GM12878 (cell line): ENCODE measurements around the gene TSSK3. TPM values are rescaled to one million over a fixed set of nuclear protein-coding genes. Genes with fewer than 3 reads are reported as not detected.

ENCODE experiments used
- ATAC-seq: fragments of 200-7000 bp; cut with Tn5 transposase; 3 replicates; pipeline ENCODE4 v1.9.1; 2020; ENCODE audit warnings: mild to moderate bottlenecking, moderate library complexity
- BruUV-seq: library from RNA; stranded (reverse); fragments of 400-500 nt; replicated peaks from 2 replicates; lab custom pipeline; 2021; lab: Mats Ljungman, UMichigan
- CTCF ChIA-PET: fragments of 300-600 bp; sonication (Branson Sonifier 250); formaldehyde crosslinking; extraction: SDS; loops from one replicate; lab custom pipeline; 2021; ENCODE audit warnings: inconsistent platforms; lab: Yijun Ruan, JAX
- POLR2A ChIA-PET: fragments of 350-600 bp; formaldehyde crosslinking; extraction: SDS; loops from one replicate; lab custom pipeline; 2021; ENCODE audit warnings: inconsistent platforms; lab: Charles Lee
- RAD21 ChIA-PET: fragments of 300-600 bp; sonication (Branson Sonifier 250); formaldehyde crosslinking; loops from one replicate; lab custom pipeline; 2023; ENCODE audit warnings: antibody characterized with exemption; ENCODE audit not compliant: unreplicated experiment; lab: Charles Lee
- SMC1A ChIA-PET: fragments of 300-600 bp; sonication (Branson Sonifier 250); formaldehyde crosslinking; loops from one replicate; lab custom pipeline; 2023; ENCODE audit not compliant: unreplicated experiment, uncharacterized antibody; lab: Charles Lee
- DNase-seq: peaks from one replicate; pipeline ENCODE4 v3.0.0-alpha.2; 2011; ENCODE audit warnings: low read depth, low spot score
- FAIRE-seq: peaks from 3 replicates; lab custom pipeline; 2011; peaks lifted over from hg19 to GRCh38; lab: Jason Lieb, UNC
- H2AFZ ChIP-seq: 2 replicates; pipeline ENCODE4 v1.6.0; 2011; ENCODE audit warnings: low read depth, low read length, control low read depth; ENCODE audit not compliant: control insufficient read depth
- H3K27ac ChIP-seq: 2 replicates; pipeline ENCODE4 v1.5.1; 2011; ENCODE audit warnings: control low read depth; ENCODE audit not compliant: control insufficient read depth, insufficient read depth
- H3K27me3 ChIP-seq, 2 experiments: replicated peaks in 1 of 2; 2 replicates each; pipeline versions ENCODE4 v1.6.0 to v1.6.1; 2011; ENCODE audit warnings: low read length in 1 of 2; ENCODE audit not compliant: control insufficient read depth in 2 of 2, insufficient read depth in 2 of 2
- H3K36me3 ChIP-seq, 2 experiments: 2 replicates each; pipeline ENCODE4 v1.5.1; 2011; ENCODE audit warnings: low read length in 1 of 2; ENCODE audit not compliant: control insufficient read depth in 2 of 2, insufficient read depth in 2 of 2
- H3K4me1 ChIP-seq: 2 replicates; pipeline ENCODE4 v1.6.1; 2011; ENCODE audit warnings: mild to moderate bottlenecking, low read length, moderate library complexity, mixed read lengths; ENCODE audit not compliant: control insufficient read depth, insufficient read depth
- H3K4me2 ChIP-seq: 2 replicates; pipeline ENCODE4 v1.6.0; 2011; ENCODE audit warnings: control low read depth; ENCODE audit not compliant: control insufficient read depth, insufficient read depth
- H3K4me3 ChIP-seq: fragments of 200-600 bp; sonication (generic); 2 replicates; pipeline ENCODE4 v1.5.1; 2016
- H3K79me2 ChIP-seq: 2 replicates; pipeline ENCODE4 v1.6.0; 2011; ENCODE audit warnings: low read length; ENCODE audit not compliant: control insufficient read depth, insufficient read depth
- H3K9ac ChIP-seq: 2 replicates; pipeline ENCODE4 v1.8.0; 2011; ENCODE audit warnings: low read length, control low read depth, mixed read lengths; ENCODE audit not compliant: control insufficient read depth, insufficient read depth
- H3K9me3 ChIP-seq: replicated peaks from 3 replicates; pipeline ENCODE4 v1.5.1; 2011; ENCODE audit warnings: mild to moderate bottlenecking, low read length; ENCODE audit not compliant: control insufficient read depth, insufficient read depth
- H4K20me1 ChIP-seq: 2 replicates; pipeline ENCODE4 v1.6.0; 2011; ENCODE audit not compliant: control insufficient read depth, insufficient read depth
- BACH1 ChIP-seq: fragments of 450-650 bp; IDR thresholded peaks from 2 replicates; pipeline ENCODE4 v1.6.1; 2017; ENCODE audit warnings: mild to moderate bottlenecking, borderline replicate concordance
- CBX3 ChIP-seq: fragments of 200-600 bp; sonication (generic); IDR thresholded peaks from 2 replicates; pipeline ENCODE4 v1.6.1; 2016; ENCODE audit warnings: low read depth, borderline replicate concordance
- CHD1 ChIP-seq: IDR thresholded peaks from 2 replicates; pipeline ENCODE4 v1.6.1; 2012; ENCODE audit warnings: low read depth, low read length, improper control_type of control experiment
- ESRRA ChIP-seq: IDR thresholded peaks from 2 replicates; pipeline ENCODE4 v1.6.1; 2012; ENCODE audit warnings: mild to moderate bottlenecking, low read length, improper control_type of control experiment
- FOS ChIP-seq: IDR thresholded peaks from 3 replicates; pipeline ENCODE4 v1.6.1; 2011; ENCODE audit warnings: borderline replicate concordance; ENCODE audit not compliant: insufficient read length; ENCODE audit errors: extremely low read depth
- MTA2 ChIP-seq: fragments of 450-650 bp; IDR thresholded peaks from 2 replicates; pipeline ENCODE4 v1.6.1; 2016; ENCODE audit warnings: low read depth, mild to moderate bottlenecking, moderate library complexity
- NFYB ChIP-seq: IDR thresholded peaks from 2 replicates; pipeline ENCODE4 v1.6.1; 2011; ENCODE audit warnings: low read depth, mild to moderate bottlenecking, low read length, improper control_type of control experiment, moderate library complexity; ENCODE audit not compliant: insufficient read depth
- NRF1 ChIP-seq: conservative IDR thresholded peaks from 2 replicates; pipeline ENCODE4 v1.6.1; 2011; ENCODE audit warnings: mild to moderate bottlenecking, low read depth, low read length, improper control_type of control experiment
- POLR2A ChIP-seq: IDR thresholded peaks from 2 replicates; pipeline ENCODE4 v1.6.1; 2011; ENCODE audit warnings: low read depth, mild to moderate bottlenecking, low read length
- POU2F2 ChIP-seq: IDR thresholded peaks from 3 replicates; pipeline ENCODE4 v1.6.1; 2011; ENCODE audit warnings: low read depth, mild to moderate bottlenecking, low read length, borderline replicate concordance
- STAT1 ChIP-seq: fragments of 450-650 bp; conservative IDR thresholded peaks from 2 replicates; pipeline ENCODE4 v1.6.1; 2014; ENCODE audit warnings: antibody characterized with exemption, mild to moderate bottlenecking
- ZNF217 ChIP-seq: fragments of 450-650 bp; IDR thresholded peaks from 2 replicates; pipeline ENCODE4 v1.6.1; 2017; ENCODE audit warnings: antibody characterized with exemption, mild to moderate bottlenecking
- ZNF622 ChIP-seq: fragments of 450-650 bp; IDR thresholded peaks from 2 replicates; pipeline ENCODE4 v1.6.1; 2017; ENCODE audit warnings: mild to moderate bottlenecking, inconsistent platforms
- WGBS: methylation state at CpG from one replicate; pipeline ENCODE4 v1.1.6; 2016; ENCODE audit warnings: low lambda C conversion rate; ENCODE audit not compliant: insufficient replicate concordance, insufficient coverage; ENCODE audit errors: missing lambda C conversion rate; 5-methylcytosine and 5-hydroxymethylcytosine counted together
- in situ Hi-C: fragments of 300-500 bp; cut with MboI; formaldehyde crosslinking; loops from 9 replicates; pipeline ENCODE4 v1.14.3; 2018; ENCODE audit warnings: mixed read lengths
- intact Hi-C: fragments of 100-400 bp; cut with micrococcal nuclease; formaldehyde crosslinking; loops from one replicate; pipeline ENCODE4 v1.14.2; 2022; ENCODE audit not compliant: unreplicated experiment
- polyA plus RNA-seq, 11 experiments: library from polyadenylated mRNA; depleted of rRNA in 4 of 11; unstranded in 6 of 11; stranded (reverse) in 5 of 11; fragments of >200 nt; fragmentation: Nextera tagmentation in 4 of 11; fragmentation: Illumina TruSeq in 1 of 11; extraction: Ambion mirVana in 4 of 11; extraction: Trizol in 1 of 11; gene quantifications; 1 replicate in 1 of 11; 2 replicates in 10 of 11; pipeline versions ENCODE4 v1.2.1 to v1.2.3, GENCODE V29; 2011 to 2016; ENCODE audit warnings: inconsistent platforms in 2 of 11, missing spikeins in 2 of 11, low read depth in 1 of 11
- total RNA-seq, 4 experiments: library from RNA; depleted of rRNA in 3 of 4; stranded (reverse); fragments of >200 nt in 3 of 4; fragmentation: Illumina TruSeq in 1 of 4; extraction: Trizol in 1 of 4; gene quantifications; 2 replicates each; pipeline versions ENCODE4 v1.2.1 to v1.2.3, GENCODE V29; 2013 to 2021

The TSSK3 gene
- total and polyA plus RNA-seq, 10 of the 15 experiments (the other 5 are each of a cell fraction or from before 2014, with no cell fraction given): 0.42 to 0.82 (median 0.60) TPM

GRCh38 chr1:32327204-32327603 lies 35.1 kb upstream of the TSSK3 start:
- Histone ChIP-seq H3K27ac (no peak overlapping the region), H3K79me2 (peaks cover 5% of the 10 kb centered on the region), H3K9me3 (no peaks in the 10 kb centered on the region), H3K9ac (no peak overlapping the region), H3K4me1 (peaks cover 16% of the 10 kb centered on the region)
- SMC1A ChIA-PET: no interaction called here
- no peak for TF ChIP-seq ZNF217
- no peak for TF ChIP-seq CHD1
- no peak for TF ChIP-seq NFYB
- no peak for TF ChIP-seq BACH1
- TF ChIP-seq STAT1: no peak
- TF ChIP-seq POLR2A: peak; percentile 12; the same call in 1 of the 2 replicates
- no peak for TF ChIP-seq FOS
- TF ChIP-seq, all 136 proteins: peak for 1
- Histone ChIP-seq H3K36me3 (peaks cover 40 to 65% of the 10 kb centered on the region in 2 experiments), H3K4me2 (no peak overlapping the region), H2AFZ (no peak overlapping the region), H3K4me3 (no peak overlapping the region), H3K27me3 (no peaks in the 10 kb centered on the region), H4K20me1 (no peaks in the 10 kb centered on the region; the same call in 1 of the 2 replicates)
- ATAC-seq: no peak
- intact Hi-C loops: no loop called here
- 97% methylated on average over 11 of the region's 11 CpGs for WGBS
- no TSS peak for BruUV-seq
- CTCF ChIA-PET: interaction anchor here (1.6 kb wide), 1 partner anchor 10 kb away, joined by 6 read pairs; no protein-coding TSS in a partner anchor
- no peak for FAIRE-seq
- POLR2A ChIA-PET: no interaction called here
- in situ Hi-C loops: no loop called here
- RAD21 ChIA-PET: no interaction called here
- DNase-seq: no peak

- peaks cover 18% of the 10 kb centered on the region for H3K79me2 ChIP-seq
- H3K27me3 ChIP-seq: no peaks in the 10 kb centered on the region
- H2AFZ ChIP-seq: no peak overlapping the region
- H3K9me3 ChIP-seq: no peaks in the 10 kb centered on the region
- TF ChIP-seq MTA2 (no peak), ESRRA (no peak), ZNF622 (no peak), CBX3 (no peak), POU2F2 (no peak), NRF1 (no peak)
- no peak overlapping the region for H3K27ac ChIP-seq
- no TSS peak for BruUV-seq
- intact Hi-C loops: no loop called here
- ATAC-seq: no peak
- in situ Hi-C loops: no loop called here
- H3K4me3 ChIP-seq: no peak overlapping the region
- ChIA-PET RAD21 (interaction anchor here (0.8 to 2.0 kb wide), 2 partner anchors 65 to 114 kb away, joined by 3 to 7 read pairs; partner anchors contain the start of gene BSDC1), SMC1A (no interaction called here), CTCF (interaction anchor here (2.0 to 5.2 kb wide), 3 partner anchors 8 to 114 kb away, joined by 7 to 29 read pairs (median 20); no protein-coding TSS in a partner anchor), POLR2A (no interaction called here)
- no peak overlapping the region for H3K4me2 ChIP-seq
- DNase-seq: no peak
- peaks cover 16% of the 10 kb centered on the region for H3K4me1 ChIP-seq
- peaks cover 46 to 56% of the 10 kb centered on the region in 2 experiments for H3K36me3 ChIP-seq
- no peak for FAIRE-seq
- H4K20me1 ChIP-seq: no peaks in the 10 kb centered on the region; the same call in 1 of the 2 replicates
- no peak overlapping the region for H3K9ac ChIP-seq
- WGBS: 53% methylated on average over 4 of the region's 4 CpGs
Measured at GRCh38 chr1:32329931-32330466, 32.3 kb upstream of the TSSK3 start.
